Upper lobe of right lung (tissue), 1 donor: ENCODE measurements around the gene STARD7. TPM values are rescaled to one million over a fixed set of nuclear protein-coding genes. Genes with fewer than 3 reads are reported as not detected.

ENCODE experiments used
- ATAC-seq: fragments of 200-7000 bp; cut with Tn5 transposase; one replicate; pipeline ENCODE4 v1.9.1; 2020; ENCODE audit warnings: mild to moderate bottlenecking, moderate library complexity
- DNase-seq: peaks from one replicate; pipeline ENCODE4 v3.0.0-alpha.2; 2020
- H3K27ac ChIP-seq: fragments of 200-600 bp; one replicate; pipeline ENCODE4 v1.8.0; 2022
- H3K27me3 ChIP-seq: fragments of 200-600 bp; one replicate; pipeline ENCODE4 v1.8.0; 2022; ENCODE audit warnings: mild to moderate bottlenecking
- H3K36me3 ChIP-seq: fragments of 200-600 bp; one replicate; pipeline ENCODE4 v1.8.0; 2022
- H3K4me1 ChIP-seq: fragments of 200-600 bp; one replicate; pipeline ENCODE4 v1.8.0; 2022
- H3K4me3 ChIP-seq: fragments of 200-600 bp; one replicate; pipeline ENCODE4 v1.8.0; 2022; ENCODE audit warnings: mild to moderate bottlenecking
- H3K9me3 ChIP-seq: fragments of 200-600 bp; one replicate; pipeline ENCODE4 v1.8.0; 2022
- intact Hi-C: fragments of 100-400 bp; cut with DNase I; formaldehyde crosslinking; loops from one replicate; pipeline ENCODE4 v1.11.0; 2022
- total RNA-seq: library from RNA; stranded (reverse); fragmentation: NEBNext Ultra II Directional; extraction: Animal tissue kit (Norgen Biotek cat#: 25700); gene quantifications from one replicate; pipeline ENCODE4 v1.2.1, GENCODE V29; 2021
- TF ChIP-seq, protein P1 (sequence below): fragments of 200-600 bp; IDR thresholded peaks from one replicate; pipeline ENCODE4 v1.8.0; 2022; ENCODE audit warnings: antibody characterized with exemption
- donor health status: DM: no; HTN: yes; CAD: no; lungs with severe emphysema.

STARD7 gene
- total RNA-seq, 1 donor from 2014 or later = 156 TPM

DNA sequence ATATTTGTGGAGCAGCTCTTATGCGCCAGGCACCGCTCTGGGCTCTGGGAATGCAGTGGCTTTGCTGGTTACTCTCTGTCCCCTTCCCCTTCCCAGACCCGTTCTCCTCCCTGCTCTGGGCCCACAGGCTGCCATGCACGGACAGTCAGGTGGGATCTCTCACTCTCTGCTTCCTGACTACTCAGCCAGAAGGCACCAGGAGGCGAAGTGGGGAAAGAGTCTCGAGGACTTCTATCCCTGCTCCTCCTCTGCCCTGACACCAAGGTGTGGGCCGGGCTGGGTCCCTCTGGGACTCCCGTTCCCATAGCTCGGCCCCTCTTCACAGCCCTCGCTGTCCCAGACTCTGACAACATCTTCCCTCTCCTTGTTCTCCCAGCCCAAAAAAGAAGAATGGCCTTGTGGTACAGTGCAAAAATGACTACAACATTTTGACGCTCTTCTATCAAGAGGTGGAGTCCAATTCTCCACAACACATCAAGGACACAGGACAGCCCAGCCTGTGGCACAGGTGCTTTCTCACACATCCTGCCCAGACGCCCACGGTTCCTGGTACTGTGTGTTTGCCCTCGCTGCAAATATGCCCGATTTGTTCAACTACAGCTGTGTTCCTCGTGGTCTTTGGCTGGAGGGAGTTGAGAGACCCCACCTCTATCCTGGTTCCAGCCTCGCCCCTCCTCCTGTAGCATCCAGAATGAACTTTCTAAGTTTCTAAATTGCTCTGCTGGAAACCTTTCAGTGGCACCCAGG is 49.4 kb downstream of the STARD7 start:
- no peak overlapping the region for H3K27ac ChIP-seq
- no peaks in the 10 kb centered on the region for H3K4me1 ChIP-seq
- TF ChIP-seq, protein P1, sequence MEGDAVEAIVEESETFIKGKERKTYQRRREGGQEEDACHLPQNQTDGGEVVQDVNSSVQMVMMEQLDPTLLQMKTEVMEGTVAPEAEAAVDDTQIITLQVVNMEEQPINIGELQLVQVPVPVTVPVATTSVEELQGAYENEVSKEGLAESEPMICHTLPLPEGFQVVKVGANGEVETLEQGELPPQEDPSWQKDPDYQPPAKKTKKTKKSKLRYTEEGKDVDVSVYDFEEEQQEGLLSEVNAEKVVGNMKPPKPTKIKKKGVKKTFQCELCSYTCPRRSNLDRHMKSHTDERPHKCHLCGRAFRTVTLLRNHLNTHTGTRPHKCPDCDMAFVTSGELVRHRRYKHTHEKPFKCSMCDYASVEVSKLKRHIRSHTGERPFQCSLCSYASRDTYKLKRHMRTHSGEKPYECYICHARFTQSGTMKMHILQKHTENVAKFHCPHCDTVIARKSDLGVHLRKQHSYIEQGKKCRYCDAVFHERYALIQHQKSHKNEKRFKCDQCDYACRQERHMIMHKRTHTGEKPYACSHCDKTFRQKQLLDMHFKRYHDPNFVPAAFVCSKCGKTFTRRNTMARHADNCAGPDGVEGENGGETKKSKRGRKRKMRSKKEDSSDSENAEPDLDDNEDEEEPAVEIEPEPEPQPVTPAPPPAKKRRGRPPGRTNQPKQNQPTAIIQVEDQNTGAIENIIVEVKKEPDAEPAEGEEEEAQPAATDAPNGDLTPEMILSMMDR = no peak
- H3K27me3 ChIP-seq = no peaks in the 10 kb centered on the region
- ATAC-seq (no peak), DNase-seq (peak; percentile 40)
- intact Hi-C loops = no loop called here
- H3K36me3 ChIP-seq = no peaks in the 10 kb centered on the region
- H3K4me3 ChIP-seq = no peak overlapping the region
- H3K9me3 ChIP-seq = no peaks in the 10 kb centered on the region

DNA sequence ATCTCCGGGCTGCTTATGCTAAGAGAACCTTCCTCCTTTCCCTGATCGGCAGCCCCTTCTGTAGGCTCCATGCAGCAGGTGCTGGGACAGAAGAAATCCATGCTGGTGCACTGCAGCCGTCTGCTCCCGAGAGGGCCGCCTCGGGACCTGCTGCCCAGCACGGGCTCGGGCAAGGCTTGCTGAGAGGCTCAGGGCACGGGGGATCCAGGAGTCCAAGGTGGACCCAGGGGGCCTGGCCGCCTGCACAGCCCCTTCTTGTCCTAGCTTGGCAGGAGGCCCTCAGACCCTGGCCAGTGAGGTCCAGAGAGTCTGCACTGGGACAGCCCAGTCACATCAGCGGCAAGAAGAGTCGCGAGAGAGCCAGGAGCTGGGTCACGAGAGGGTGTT is 50.1 kb downstream of the STARD7 start:
- Histone ChIP-seq H3K9me3 (no peaks in the 10 kb centered on the region), H3K36me3 (no peaks in the 10 kb centered on the region), H3K4me1 (no peaks in the 10 kb centered on the region), H3K27me3 (no peaks in the 10 kb centered on the region), H3K27ac (no peak overlapping the region), H3K4me3 (no peak overlapping the region)
- ATAC-seq (no peak), DNase-seq (peak; percentile 40)
- TF ChIP-seq, protein P1 = no peak
- intact Hi-C loops = no loop called here

DNA sequence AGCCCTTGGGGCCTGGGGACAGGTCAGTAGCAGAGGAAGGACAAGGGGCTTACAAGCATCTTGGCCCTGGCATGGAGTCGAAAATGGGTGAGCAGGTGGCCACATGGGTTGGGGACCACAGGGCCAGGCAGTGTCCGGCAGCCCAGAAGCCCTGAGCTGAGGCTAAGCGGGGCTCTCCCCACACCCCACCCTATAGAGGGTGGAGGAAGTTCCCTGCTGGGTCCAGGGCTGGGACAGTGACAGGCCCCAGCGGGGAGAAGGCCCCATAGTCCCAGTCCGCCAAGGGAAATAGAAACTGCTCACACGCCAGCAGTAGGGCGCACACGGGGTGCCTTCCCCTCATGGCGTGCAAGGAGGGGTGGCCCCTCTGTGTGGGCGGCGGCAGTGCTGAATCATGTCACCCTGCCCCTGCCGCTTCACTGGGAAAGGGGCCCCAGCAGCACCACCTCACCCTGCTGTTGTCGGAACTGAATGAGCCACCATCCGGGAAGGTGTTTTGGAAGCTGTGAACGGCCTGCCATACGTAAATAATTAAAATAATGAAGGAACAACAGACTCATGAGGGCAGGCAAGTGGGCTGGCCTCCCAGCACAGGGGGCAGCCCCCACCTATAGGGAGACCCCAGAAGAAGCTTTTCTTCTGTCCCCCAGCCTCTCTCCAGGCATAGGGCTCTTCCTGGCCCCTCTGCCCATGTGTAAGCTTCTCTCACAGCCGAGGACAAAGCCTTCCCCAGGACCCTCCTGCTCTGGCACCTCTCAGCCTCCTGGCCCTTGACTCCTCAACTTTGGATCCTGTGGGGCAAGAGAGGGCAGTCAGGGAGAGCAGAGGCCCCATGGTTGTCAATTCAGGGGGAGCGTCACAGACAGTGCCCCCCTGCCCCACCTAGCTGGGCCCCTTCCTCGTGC is 50.7 kb downstream of the STARD7 start:
- Histone ChIP-seq H3K4me3 (no peak overlapping the region), H3K9me3 (no peaks in the 10 kb centered on the region), H3K27me3 (no peaks in the 10 kb centered on the region), H3K36me3 (no peaks in the 10 kb centered on the region), H3K27ac (no peak overlapping the region), H3K4me1 (no peaks in the 10 kb centered on the region)
- DNase-seq = peak; percentile 64
- TF ChIP-seq, protein P1 = no peak
- intact Hi-C loops = no loop called here
- peak; percentile 55 for ATAC-seq

DNA sequence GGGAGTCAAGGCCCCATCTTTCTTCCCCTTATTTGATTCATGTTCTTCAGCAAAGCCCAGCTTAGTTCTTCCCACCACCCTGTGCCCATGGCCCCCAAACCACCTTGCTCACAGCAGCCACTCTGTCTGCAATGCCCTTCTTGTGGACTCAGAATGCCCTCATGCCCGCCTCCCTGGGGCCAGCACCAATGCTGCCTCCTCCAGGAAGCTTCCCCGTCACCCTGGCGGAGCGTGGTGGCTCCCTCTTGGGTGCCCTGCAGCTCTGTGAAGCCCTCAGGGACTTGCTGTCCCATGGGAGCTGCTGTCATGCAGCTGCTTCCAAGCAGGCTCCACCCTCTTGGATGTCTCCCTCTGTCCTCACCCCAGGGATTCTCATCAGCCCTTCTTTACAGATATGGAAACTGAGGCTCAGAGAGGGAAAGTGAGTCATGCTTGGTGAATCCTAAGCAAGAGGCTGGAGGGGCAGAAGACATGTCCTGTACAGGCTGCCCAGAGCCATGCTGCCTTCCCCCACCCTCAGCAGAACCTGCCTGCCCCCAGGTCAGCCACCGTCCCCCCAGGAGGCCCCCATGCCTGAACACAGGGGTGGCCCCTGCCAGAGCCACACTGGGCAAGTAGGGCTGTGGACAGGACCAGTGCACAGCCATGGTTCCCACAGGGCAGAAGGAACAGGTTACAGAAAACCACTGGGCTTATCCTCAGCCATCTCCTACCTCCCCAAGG is 51.5 kb downstream of the STARD7 start:
- H3K27ac ChIP-seq = no peak overlapping the region
- H3K4me1 ChIP-seq = no peaks in the 10 kb centered on the region

More for the DNA sequence above, 51.5 kb downstream of the STARD7 start:
- Histone ChIP-seq H3K36me3 (no peaks in the 10 kb centered on the region), H3K27me3 (no peaks in the 10 kb centered on the region), H3K4me3 (no peak overlapping the region), H3K9me3 (no peaks in the 10 kb centered on the region)
- DNase-seq (peak; percentile 60), ATAC-seq (peak; percentile 3)
- intact Hi-C loops = no loop called here
- TF ChIP-seq, protein P1 = no peak
